Karpas-422 (cell line): ENCODE results near the gene ALDH1B1. TPM values are rescaled to one million over a fixed set of nuclear protein-coding genes. Genes with fewer than 3 reads are reported as not detected.
A peak's percentile ranks its signal among the peaks of the same experiment; 100 is the strongest.

ENCODE experiments used
- DNase-seq: peaks from one replicate; pipeline ENCODE4 v3.0.0-alpha.2; 2015
- H2AFZ ChIP-seq: fragments of 200-600 bp; sonication (generic); 2 replicates; pipeline ENCODE4 v1.6.1; 2014; ENCODE audit warnings: antibody characterized with exemption, low read length, mixed read lengths
- H3K27ac ChIP-seq: fragments of 200-600 bp; sonication (generic); 2 replicates; pipeline ENCODE4 v1.5.1; 2014; ENCODE audit warnings: mild to moderate bottlenecking, low read length, moderate library complexity
- H3K27me3 ChIP-seq: fragments of 200-600 bp; sonication (generic); 2 replicates; pipeline ENCODE4 v1.6.1; 2014; ENCODE audit warnings: low read length, mixed read lengths
- H3K36me3 ChIP-seq: fragments of 200-600 bp; sonication (generic); 2 replicates; pipeline ENCODE4 v1.6.1; 2014; ENCODE audit warnings: low read length, mixed read lengths; ENCODE audit not compliant: insufficient read depth
- H3K4me1 ChIP-seq: fragments of 200-600 bp; sonication (generic); 2 replicates; pipeline ENCODE4 v1.6.1; 2014; ENCODE audit warnings: mild to moderate bottlenecking, low read length, mixed read lengths
- H3K4me2 ChIP-seq: fragments of 200-600 bp; sonication (generic); 2 replicates; pipeline ENCODE4 v1.6.1; 2014; ENCODE audit warnings: low read length, low read depth, mild to moderate bottlenecking; ENCODE audit not compliant: poor library complexity, severe bottlenecking
- H3K4me3 ChIP-seq: fragments of 200-600 bp; sonication (generic); 2 replicates; pipeline ENCODE4 v1.5.1; 2014; ENCODE audit warnings: mild to moderate bottlenecking, antibody characterized with exemption, low read length, mixed read lengths
- H3K79me2 ChIP-seq: fragments of 200-600 bp; sonication (generic); 2 replicates; pipeline ENCODE4 v1.6.1; 2014; ENCODE audit warnings: mild to moderate bottlenecking, low read length, mixed read lengths
- H3K9ac ChIP-seq: fragments of 200-600 bp; sonication (generic); 2 replicates; pipeline ENCODE4 v1.6.0; 2014; ENCODE audit warnings: low read length
- H3K9me2 ChIP-seq: fragments of 200-600 bp; sonication (generic), shearing (Covaris generic); replicated peaks from 2 replicates; pipeline ENCODE4 v1.6.0; 2014; ENCODE audit warnings: mild to moderate bottlenecking, low read length, moderate library complexity; ENCODE audit not compliant: insufficient read depth
- H3K9me3 ChIP-seq: fragments of 300-700, 200-600 bp; sonication (generic); 2 replicates; pipeline ENCODE4 v1.6.1; 2014; ENCODE audit warnings: low read length, mixed read lengths
- H4K20me1 ChIP-seq: fragments of 200-600 bp; sonication (generic); 2 replicates; pipeline ENCODE4 v1.6.1; 2014; ENCODE audit warnings: mild to moderate bottlenecking, antibody characterized with exemption, low read length, low read depth; ENCODE audit not compliant: insufficient read depth
- total RNA-seq: library from RNA; depleted of rRNA; stranded (reverse); fragments of >200 nt; shearing (Covaris generic); gene quantifications from 2 replicates; pipeline ENCODE4 v1.2.3, GENCODE V29; 2014; ENCODE audit warnings: low replicate concordance

ALDH1B1 gene
- total RNA-seq, 1 experiment from 2014 or later, result 10.3 TPM

DNA sequence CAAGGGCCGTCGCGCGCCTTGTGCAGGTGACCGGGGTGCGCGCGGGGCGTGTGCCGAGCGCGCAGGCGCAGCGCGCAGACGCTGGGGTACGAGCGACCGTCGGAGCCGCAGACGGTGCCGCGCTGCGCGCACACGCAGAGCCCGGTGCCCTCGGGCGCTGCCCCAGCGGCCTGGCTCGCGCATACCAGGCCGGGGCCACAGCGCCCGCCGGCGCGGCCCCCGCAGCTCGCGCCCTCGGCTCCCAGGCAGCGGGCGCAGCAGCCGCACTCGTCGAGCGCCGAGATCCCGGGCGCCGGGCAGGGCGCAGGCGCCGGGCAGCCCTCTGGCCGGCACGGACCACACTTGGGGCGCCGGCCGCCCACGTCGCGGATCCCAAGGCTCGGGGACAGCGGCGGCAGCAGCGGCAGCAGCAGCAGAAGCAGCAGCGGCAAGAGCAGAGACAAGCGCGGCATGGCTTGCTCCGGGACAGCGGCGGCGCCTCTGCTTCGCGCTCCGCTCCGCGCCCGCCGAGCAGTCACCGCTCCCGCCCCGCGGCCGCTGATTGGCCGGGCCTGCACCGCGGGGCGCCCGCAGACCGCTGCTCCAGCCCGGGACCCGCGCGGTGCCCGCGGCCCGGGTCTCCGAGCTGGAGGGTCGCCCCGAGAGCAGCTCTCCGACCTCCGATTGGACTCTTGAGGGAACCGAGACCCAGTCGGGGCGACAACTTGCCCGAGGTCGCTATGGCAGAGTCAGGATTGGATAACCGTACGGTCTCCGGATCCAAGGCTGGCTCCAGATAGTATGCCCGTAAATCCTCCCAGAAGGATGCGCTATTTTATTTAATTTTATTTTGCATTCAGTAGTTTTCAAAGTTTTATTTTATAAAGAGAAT, 31.7 kb downstream of the ALDH1B1 start, which contains the start of gene IGFBPL1:
IGFBPL1 (minus strand) TSS at position 482 of the 871 bp plus-strand sequence; CDS start at position 452, 30 bp downstream.
- Histone ChIP-seq H3K4me2 (no peak within 1 kb of the TSS), H3K4me3 (no peak within 1 kb of the TSS), H3K36me3 (no peaks in the 10 kb centered on the region), H2AFZ (no peak within 1 kb of the TSS), H3K79me2 (no peaks in the 10 kb centered on the region), H3K9me2 (no peaks in the 10 kb centered on the region), H3K9ac (no peak within 1 kb of the TSS), H3K27ac (no peak within 1 kb of the TSS), H3K9me3 (no peaks in the 10 kb centered on the region), H4K20me1 (no peaks in the 10 kb centered on the region), H3K4me1 (no peaks in the 10 kb centered on the region), H3K27me3 (no peaks in the 10 kb centered on the region)
- DNase-seq, result no peak

DNA sequence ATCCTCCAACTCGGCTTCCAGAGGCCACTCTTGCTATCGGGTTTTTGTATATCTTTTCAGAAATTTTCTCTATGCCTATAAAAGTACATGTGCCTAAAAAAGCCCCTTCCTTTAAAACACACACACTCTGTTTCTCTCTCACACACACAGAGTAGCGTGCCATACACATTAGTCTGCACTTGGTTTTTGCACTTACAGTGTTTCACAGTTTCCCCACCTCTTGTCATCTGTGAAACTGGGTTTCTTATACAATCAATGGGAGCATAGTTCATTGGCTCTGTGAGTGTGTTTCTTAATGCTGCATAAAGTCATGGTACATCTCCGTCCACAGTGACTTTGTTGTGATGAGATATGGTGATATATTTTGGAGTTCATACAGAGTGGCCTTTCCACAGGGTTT, 32.4 kb downstream of the ALDH1B1 start:
- Histone ChIP-seq H3K4me2 (no peak overlapping the region), H3K79me2 (no peaks in the 10 kb centered on the region), H3K9me2 (no peaks in the 10 kb centered on the region), H3K36me3 (no peaks in the 10 kb centered on the region), H2AFZ (no peak overlapping the region), H3K4me3 (no peak overlapping the region), H3K9me3 (no peaks in the 10 kb centered on the region), H3K9ac (no peak overlapping the region), H4K20me1 (no peaks in the 10 kb centered on the region), H3K27ac (no peak overlapping the region), H3K27me3 (no peaks in the 10 kb centered on the region), H3K4me1 (no peaks in the 10 kb centered on the region)
- no peak for DNase-seq

DNA sequence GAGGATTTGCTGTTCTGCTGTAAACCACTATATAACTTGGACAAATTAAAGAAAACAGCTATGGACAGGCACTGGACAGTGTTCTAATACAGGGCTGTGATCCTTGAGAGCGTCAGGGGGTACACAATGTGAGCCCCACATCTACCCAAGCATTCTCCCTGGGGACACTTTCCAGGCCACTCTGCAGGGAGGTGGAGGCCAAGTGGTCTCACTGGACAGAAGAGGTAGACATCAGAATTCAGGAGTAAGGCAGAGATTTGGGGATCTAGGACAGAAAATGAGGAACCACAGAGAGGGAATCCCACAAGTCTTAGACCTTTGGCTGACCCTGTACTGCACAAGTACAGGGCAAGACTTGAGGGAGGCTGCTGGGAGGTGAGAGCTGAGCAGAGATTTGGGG, 35.6 kb downstream of the ALDH1B1 start:
- no peaks in the 10 kb centered on the region for H4K20me1 ChIP-seq
- DNase-seq, result no peak

DNA sequence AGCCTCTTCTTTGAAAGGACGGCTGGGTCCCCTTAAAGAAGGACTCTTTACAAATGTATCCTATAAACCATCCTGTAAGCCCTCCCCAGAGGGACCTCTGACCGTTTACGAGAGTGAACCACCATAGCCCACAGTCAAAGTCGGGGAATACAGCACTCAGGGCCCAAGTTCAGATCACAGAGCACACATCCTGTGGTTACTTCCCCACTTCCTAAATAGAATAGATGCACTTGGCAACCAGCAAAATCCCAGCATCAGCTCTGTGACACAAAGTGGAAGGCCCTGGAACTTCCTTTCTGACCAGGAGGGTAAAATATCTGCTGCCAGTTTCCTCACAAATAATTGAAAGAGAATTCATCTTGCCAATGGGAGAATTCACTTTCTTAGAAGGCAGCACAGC, 38.6 kb downstream of the ALDH1B1 start:
- H4K20me1 ChIP-seq, result no peaks in the 10 kb centered on the region
- H3K27ac ChIP-seq, result no peak overlapping the region
- no peak overlapping the region for H3K9ac ChIP-seq
- H3K79me2 ChIP-seq, result no peaks in the 10 kb centered on the region
- H3K9me3 ChIP-seq, result no peaks in the 10 kb centered on the region
- H3K9me2 ChIP-seq, result no peaks in the 10 kb centered on the region
- H3K36me3 ChIP-seq, result no peaks in the 10 kb centered on the region
- H3K4me1 ChIP-seq, result peaks cover 15% of the 10 kb centered on the region
- no peak for DNase-seq
- no peak overlapping the region for H3K4me3 ChIP-seq
- no peak overlapping the region for H3K4me2 ChIP-seq
- H2AFZ ChIP-seq, result no peak overlapping the region
- H3K27me3 ChIP-seq, result no peaks in the 10 kb centered on the region

More for the DNA sequence above, 35.6 kb downstream of the ALDH1B1 start:
- Histone ChIP-seq H3K4me3 (no peak overlapping the region), H3K9me3 (no peaks in the 10 kb centered on the region), H3K9me2 (no peaks in the 10 kb centered on the region), H3K4me1 (no peaks in the 10 kb centered on the region), H3K36me3 (no peaks in the 10 kb centered on the region), H3K4me2 (no peak overlapping the region), H3K27me3 (no peaks in the 10 kb centered on the region), H2AFZ (no peak overlapping the region), H3K27ac (no peak overlapping the region), H3K9ac (no peak overlapping the region), H3K79me2 (no peaks in the 10 kb centered on the region)

DNA sequence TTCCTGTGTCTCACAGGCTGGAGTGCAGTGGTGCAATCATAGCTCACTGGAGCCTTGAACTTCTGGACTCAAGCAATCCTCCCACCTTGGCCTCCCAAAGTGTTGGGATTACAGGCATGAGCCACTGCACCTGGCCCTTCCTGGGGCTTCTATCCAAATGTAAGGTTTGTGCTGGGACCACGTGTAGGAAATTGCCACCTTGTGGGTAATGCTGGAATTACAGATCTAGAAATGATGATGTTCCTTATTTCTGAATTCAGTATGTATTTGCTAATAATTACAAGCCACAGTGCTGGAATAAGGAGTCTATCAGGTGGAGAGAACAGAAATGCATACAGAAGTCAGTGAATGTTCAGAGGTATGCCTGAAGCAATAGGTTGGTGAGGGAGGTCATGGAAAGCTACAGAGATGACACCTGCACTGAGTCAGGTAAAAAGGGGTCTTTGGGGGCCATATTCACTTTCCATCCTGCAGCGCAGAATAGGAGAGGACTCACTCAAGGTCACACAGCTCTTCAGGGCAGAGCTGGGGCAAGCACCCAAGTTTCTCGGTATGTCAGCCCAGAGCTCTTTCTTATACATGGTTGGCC, 40.5 kb downstream of the ALDH1B1 start:
- no peak overlapping the region for H3K9ac ChIP-seq
- H3K27ac ChIP-seq, result no peak overlapping the region
- H3K4me1 ChIP-seq, result peaks cover 15% of the 10 kb centered on the region
- no peak overlapping the region for H2AFZ ChIP-seq
- H4K20me1 ChIP-seq, result no peaks in the 10 kb centered on the region
- no peaks in the 10 kb centered on the region for H3K27me3 ChIP-seq
- H3K9me3 ChIP-seq, result no peaks in the 10 kb centered on the region
- no peaks in the 10 kb centered on the region for H3K79me2 ChIP-seq
- H3K4me2 ChIP-seq, result no peak overlapping the region
- H3K4me3 ChIP-seq, result no peak overlapping the region
- no peaks in the 10 kb centered on the region for H3K36me3 ChIP-seq
- no peaks in the 10 kb centered on the region for H3K9me2 ChIP-seq
- DNase-seq, result peak; percentile 76

DNA sequence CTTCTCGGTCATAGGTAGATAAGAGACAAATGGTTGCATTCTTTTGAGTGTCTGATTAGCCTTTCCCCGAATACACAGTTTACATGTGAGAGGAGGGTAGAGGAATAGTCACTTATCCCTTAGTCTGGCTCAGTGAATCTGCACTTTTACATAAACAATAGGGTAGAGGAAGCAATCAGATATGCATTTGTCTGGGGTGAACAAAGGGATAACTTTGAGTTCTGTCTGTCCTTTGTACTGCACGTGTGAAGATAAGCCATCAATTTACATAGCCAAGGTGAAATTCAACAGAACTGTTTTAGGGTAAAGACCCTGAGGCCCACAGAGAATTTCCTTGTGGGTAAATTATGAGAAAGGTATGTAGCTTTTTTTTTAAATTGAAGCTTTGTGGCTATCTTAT, 41.9 kb downstream of the ALDH1B1 start:
- Histone ChIP-seq H3K4me1 (peaks cover 15% of the 10 kb centered on the region), H3K4me2 (no peak overlapping the region), H4K20me1 (no peaks in the 10 kb centered on the region), H3K9me3 (no peaks in the 10 kb centered on the region), H3K27me3 (no peaks in the 10 kb centered on the region), H3K27ac (no peak overlapping the region), H2AFZ (no peak overlapping the region), H3K79me2 (no peaks in the 10 kb centered on the region), H3K36me3 (no peaks in the 10 kb centered on the region), H3K9ac (no peak overlapping the region), H3K4me3 (no peak overlapping the region), H3K9me2 (no peaks in the 10 kb centered on the region)
- DNase-seq, result no peak

DNA sequence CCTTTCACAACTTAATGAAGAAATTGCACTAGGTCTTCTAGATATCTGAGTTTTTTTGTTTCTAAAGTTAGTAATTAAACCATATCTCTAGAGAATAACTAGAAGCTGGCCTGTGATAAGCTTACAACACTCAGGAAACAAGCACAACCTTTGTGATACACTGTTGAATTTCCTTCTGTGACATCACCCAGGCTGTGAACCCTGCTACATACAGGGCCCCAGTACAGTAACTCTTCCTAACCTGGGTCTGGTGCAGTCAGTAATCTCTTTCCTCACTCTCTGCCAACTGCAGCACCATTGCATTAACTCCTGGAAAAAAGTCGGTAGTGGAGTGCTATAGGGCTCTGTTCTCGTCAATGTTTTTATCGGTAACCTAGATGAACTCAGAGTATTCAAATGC, 42.4 kb downstream of the ALDH1B1 start:
- H3K4me2 ChIP-seq, result no peak overlapping the region
- H3K4me1 ChIP-seq, result peaks cover 15% of the 10 kb centered on the region
- no peak overlapping the region for H3K4me3 ChIP-seq
- H3K27ac ChIP-seq, result no peak overlapping the region
- DNase-seq, result no peak
- no peaks in the 10 kb centered on the region for H3K36me3 ChIP-seq
- H3K79me2 ChIP-seq, result no peaks in the 10 kb centered on the region
- H2AFZ ChIP-seq, result no peak overlapping the region
- no peaks in the 10 kb centered on the region for H3K9me2 ChIP-seq
- no peaks in the 10 kb centered on the region for H4K20me1 ChIP-seq
- H3K9ac ChIP-seq, result no peak overlapping the region
- H3K9me3 ChIP-seq, result no peaks in the 10 kb centered on the region
- no peaks in the 10 kb centered on the region for H3K27me3 ChIP-seq

DNA sequence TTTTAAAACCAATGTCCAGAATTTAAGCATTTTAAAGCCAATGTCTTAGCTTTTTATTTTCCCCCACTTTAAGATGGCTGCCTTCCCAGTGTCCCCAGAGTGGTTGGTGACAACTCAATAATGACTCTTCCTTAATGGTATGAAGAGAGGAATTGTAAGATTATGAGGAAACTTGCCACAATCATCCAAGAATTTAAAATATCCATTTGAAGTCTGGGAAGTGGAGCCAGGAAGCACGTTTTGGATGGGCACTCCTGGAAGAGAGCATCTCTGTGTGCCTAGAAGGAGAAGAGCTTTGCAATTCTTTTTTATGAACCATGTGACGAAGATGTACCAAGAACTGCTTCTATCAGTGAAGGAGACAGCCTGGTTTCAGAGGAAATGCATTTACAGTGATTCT, 43.0 kb downstream of the ALDH1B1 start:
- H3K9ac ChIP-seq, result no peak overlapping the region
- no peaks in the 10 kb centered on the region for H3K36me3 ChIP-seq
- no peak overlapping the region for H3K27ac ChIP-seq
- H3K9me3 ChIP-seq, result no peaks in the 10 kb centered on the region
- no peaks in the 10 kb centered on the region for H4K20me1 ChIP-seq
- no peaks in the 10 kb centered on the region for H3K27me3 ChIP-seq
- no peak overlapping the region for H2AFZ ChIP-seq
- no peak overlapping the region for H3K4me2 ChIP-seq
- H3K4me1 ChIP-seq, result peaks cover 15% of the 10 kb centered on the region
- H3K79me2 ChIP-seq, result no peaks in the 10 kb centered on the region
- H3K9me2 ChIP-seq, result no peaks in the 10 kb centered on the region
- H3K4me3 ChIP-seq, result no peak overlapping the region
- DNase-seq, result no peak
